Fibroblast of villous mesenchyme (primary cell): ENCODE measurements around the gene WDFY1. TPM values are rescaled to one million over a fixed set of nuclear protein-coding genes. Genes with fewer than 3 reads are reported as not detected.

ENCODE experiments used
- DNase-seq: peaks from one replicate; pipeline ENCODE4 v3.0.0-alpha.2; 2010; ENCODE audit warnings: low read depth
- H3K4me3 ChIP-seq: 2 replicates; pipeline ENCODE4 v1.5.1; 2011; ENCODE audit warnings: low read depth, mild to moderate bottlenecking, low read length
- CTCF ChIP-seq: IDR thresholded peaks from 2 replicates; pipeline ENCODE4 v1.5.1; 2012; ENCODE audit warnings: low read depth, mild to moderate bottlenecking, low read length; ENCODE audit not compliant: insufficient read depth
- total RNA-seq: library from RNA; depleted of rRNA; stranded (reverse); fragments of >200 nt; gene quantifications from 2 replicates; pipeline ENCODE4 v1.2.3, GENCODE V29; 2012

The WDFY1 gene
- total RNA-seq, 1 donor, result 152 TPM

DNA sequence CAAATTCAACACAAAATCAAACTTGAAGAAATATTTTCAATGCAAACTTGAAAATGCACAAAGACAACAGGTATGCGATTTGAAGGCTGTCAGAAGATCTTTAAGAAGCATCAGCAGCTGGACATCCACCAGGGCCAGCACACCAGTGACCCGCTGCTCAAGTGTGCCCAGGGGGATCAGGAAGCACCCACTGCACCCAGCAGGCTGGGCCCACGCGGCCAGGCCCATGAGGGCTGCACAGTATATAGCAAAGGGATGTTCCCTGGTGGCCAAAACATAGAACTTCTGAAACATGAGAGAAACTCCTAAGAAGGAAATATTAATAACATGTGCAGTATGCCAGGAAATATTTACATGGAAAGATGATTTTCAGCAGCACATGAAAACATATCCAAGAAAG, 25.0 kb downstream of the WDFY1 start:
- no peak for TF ChIP-seq CTCF
- H3K4me3 ChIP-seq, result no peak overlapping the region
- no peak for DNase-seq

DNA sequence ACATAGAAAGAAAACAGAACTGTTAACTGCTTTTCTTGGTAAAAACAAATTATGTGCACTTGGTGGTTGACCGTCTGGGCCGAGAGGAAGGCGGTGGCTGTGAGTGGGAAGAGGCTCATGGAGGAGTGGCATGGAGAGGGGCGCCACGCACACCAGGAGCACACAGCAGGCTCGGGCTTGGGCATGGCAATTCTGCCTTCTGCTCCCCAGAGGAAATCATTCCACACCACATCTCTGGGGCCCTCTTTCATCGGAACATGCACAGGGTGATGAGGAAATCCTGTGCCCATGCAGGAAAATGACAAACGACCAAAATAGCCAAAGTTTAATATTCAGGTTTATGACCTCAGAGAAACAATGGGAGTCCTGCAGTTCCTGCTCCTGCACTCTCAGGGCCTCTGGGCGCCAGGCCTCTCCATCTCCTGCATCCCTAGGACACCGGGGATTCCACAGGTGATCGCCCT, 26.4 kb downstream of the WDFY1 start:
- peak; percentile 60 for DNase-seq
- no peak for TF ChIP-seq CTCF
- H3K4me3 ChIP-seq, result no peak overlapping the region

GRCh38 chr2:223916181-223916920, 28.8 kb downstream of the WDFY1 start:
- TF ChIP-seq CTCF, result no peak
- no peak overlapping the region for H3K4me3 ChIP-seq
- DNase-seq, result no peak

GRCh38 chr2:223915071-223915470, 30.1 kb downstream of the WDFY1 start:
- TF ChIP-seq CTCF, result no peak
- H3K4me3 ChIP-seq, result no peak overlapping the region
- DNase-seq, result no peak

DNA sequence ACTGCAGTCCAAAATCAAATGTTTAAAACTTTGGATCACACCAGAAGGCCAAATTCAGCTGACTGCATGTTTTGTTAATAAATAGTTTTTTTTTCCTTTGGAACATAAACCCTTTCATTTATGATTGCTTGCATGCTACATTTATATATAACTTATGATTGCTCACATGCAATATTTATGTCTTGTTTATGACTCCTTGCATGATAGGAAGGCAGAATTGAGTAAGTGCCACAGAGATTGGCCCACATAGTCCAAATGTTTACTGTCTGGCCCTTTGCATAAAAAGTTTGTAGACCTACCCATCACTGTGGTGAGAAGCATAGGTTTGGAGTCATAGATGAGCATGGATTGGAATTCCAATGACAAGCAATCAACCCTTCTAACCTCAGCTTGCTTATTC, 30.8 kb downstream of the WDFY1 start:
- H3K4me3 ChIP-seq, result no peak overlapping the region
- no peak for TF ChIP-seq CTCF
- DNase-seq, result peak; percentile 89

GRCh38 chr2:223909001-223909741, 36.0 kb downstream of the WDFY1 start:
- no peak overlapping the region for H3K4me3 ChIP-seq
- no peak for TF ChIP-seq CTCF
- no peak for DNase-seq
